Muscle layer of duodenum (tissue), 2 donors: ENCODE data around the gene SLC29A2.
"Not testable (repeated sequence)": the region's sequence is repeated elsewhere in the genome, so short reads cannot be mapped to it uniquely, and the experiment has no call there.

Source experiments
- H3K27ac ChIP-seq: one replicate; pipeline ENCODE4 v1.7.0; 2013; ENCODE audit warnings: mild to moderate bottlenecking, low read length
- H3K27me3 ChIP-seq: one replicate; pipeline ENCODE4 v1.7.0; 2013; ENCODE audit warnings: low read depth, mild to moderate bottlenecking, control low read depth, low read length
- H3K36me3 ChIP-seq, 2 donors: one replicate each; pipeline ENCODE4 v1.7.0; 2013; ENCODE audit warnings: low read length in 2 of 2, control low read depth in 1 of 2, mild to moderate bottlenecking in 1 of 2; ENCODE audit not compliant: insufficient read depth in 2 of 2, control insufficient read depth in 1 of 2
- H3K4me1 ChIP-seq, 2 donors: one replicate each; pipeline ENCODE4 v1.7.0; 2013; ENCODE audit warnings: low read length in 2 of 2, mild to moderate bottlenecking in 2 of 2, control low read depth in 1 of 2, moderate library complexity in 1 of 2; ENCODE audit not compliant: insufficient read depth in 2 of 2, control insufficient read depth in 1 of 2
- H3K4me3 ChIP-seq, 2 donors: one replicate each; pipeline ENCODE4 v1.7.0; 2013; ENCODE audit warnings: low read length in 2 of 2, low read depth in 1 of 2, mild to moderate bottlenecking in 1 of 2
- H3K9me3 ChIP-seq, 2 donors: one replicate each; pipeline ENCODE4 v1.7.0; 2013; ENCODE audit warnings: low read length in 2 of 2, control low read depth in 1 of 2, mild to moderate bottlenecking in 1 of 2; ENCODE audit not compliant: control insufficient read depth in 1 of 2
- donor health status: healthy.

SLC29A2 gene

GRCh38 chr11:66320289-66320688 lies 51.3 kb downstream of the SLC29A2 start:
- H3K36me3 ChIP-seq, H3K27me3 ChIP-seq, H3K27ac ChIP-seq, H3K4me3 ChIP-seq, H3K9me3 ChIP-seq: not testable (repeated sequence)
- peaks cover 13 to 42% of the 10 kb centered on the region in 2 donors for H3K4me1 ChIP-seq

- no peaks in the 10 kb centered on the region for H3K27me3 ChIP-seq
- H3K4me1 ChIP-seq, result peaks cover 10 to 59% of the 10 kb centered on the region in 2 donors
- H3K9me3 ChIP-seq, result no peaks in the 10 kb centered on the region
- H3K36me3 ChIP-seq, result no peaks in the 10 kb centered on the region
- no peak overlapping the region for H3K27ac ChIP-seq
- no peak overlapping the region for H3K4me3 ChIP-seq
Observed at GRCh38 chr11:66318600-66318970, 53.0 kb downstream of the SLC29A2 start.

- Histone ChIP-seq H3K27me3 (no peaks in the 10 kb centered on the region), H3K4me3 (peak overlapping the region; percentile 21 to 73), H3K4me1 (peaks cover 10 to 66% of the 10 kb centered on the region in 2 donors), H3K9me3 (no peaks in the 10 kb centered on the region), H3K36me3 (no peaks in the 10 kb centered on the region), H3K27ac (no peak overlapping the region)
Observed at GRCh38 chr11:66317723-66318599, 53.6 kb downstream of the SLC29A2 start.

- H3K36me3 ChIP-seq, result no peaks in the 10 kb centered on the region
- H3K27me3 ChIP-seq, result no peaks in the 10 kb centered on the region
- H3K4me3 ChIP-seq, result peak overlapping the region; percentile 21 to 73
- H3K9me3 ChIP-seq, result no peaks in the 10 kb centered on the region
- H3K4me1 ChIP-seq, result peaks cover 10 to 67% of the 10 kb centered on the region in 2 donors
- no peak overlapping the region for H3K27ac ChIP-seq
Observed at GRCh38 chr11:66317322-66317722, 54.2 kb downstream of the SLC29A2 start.

- Histone ChIP-seq H3K4me1 (peaks cover 10 to 65% of the 10 kb centered on the region in 2 donors), H3K27ac (no peak within 1 kb of the TSS), H3K4me3 (peak within 1 kb of the TSS; percentile 65 to 73), H3K9me3 (no peaks in the 10 kb centered on the region), H3K36me3 (no peaks in the 10 kb centered on the region), H3K27me3 (no peaks in the 10 kb centered on the region)
Observed at GRCh38 chr11:66316849-66317251, 54.7 kb downstream of the SLC29A2 start, which contains the start of gene CD248. Gene CD248 (minus strand): TSS chr11:66317044. CDS start chr11:66317027, 17 bp downstream.

DNA sequence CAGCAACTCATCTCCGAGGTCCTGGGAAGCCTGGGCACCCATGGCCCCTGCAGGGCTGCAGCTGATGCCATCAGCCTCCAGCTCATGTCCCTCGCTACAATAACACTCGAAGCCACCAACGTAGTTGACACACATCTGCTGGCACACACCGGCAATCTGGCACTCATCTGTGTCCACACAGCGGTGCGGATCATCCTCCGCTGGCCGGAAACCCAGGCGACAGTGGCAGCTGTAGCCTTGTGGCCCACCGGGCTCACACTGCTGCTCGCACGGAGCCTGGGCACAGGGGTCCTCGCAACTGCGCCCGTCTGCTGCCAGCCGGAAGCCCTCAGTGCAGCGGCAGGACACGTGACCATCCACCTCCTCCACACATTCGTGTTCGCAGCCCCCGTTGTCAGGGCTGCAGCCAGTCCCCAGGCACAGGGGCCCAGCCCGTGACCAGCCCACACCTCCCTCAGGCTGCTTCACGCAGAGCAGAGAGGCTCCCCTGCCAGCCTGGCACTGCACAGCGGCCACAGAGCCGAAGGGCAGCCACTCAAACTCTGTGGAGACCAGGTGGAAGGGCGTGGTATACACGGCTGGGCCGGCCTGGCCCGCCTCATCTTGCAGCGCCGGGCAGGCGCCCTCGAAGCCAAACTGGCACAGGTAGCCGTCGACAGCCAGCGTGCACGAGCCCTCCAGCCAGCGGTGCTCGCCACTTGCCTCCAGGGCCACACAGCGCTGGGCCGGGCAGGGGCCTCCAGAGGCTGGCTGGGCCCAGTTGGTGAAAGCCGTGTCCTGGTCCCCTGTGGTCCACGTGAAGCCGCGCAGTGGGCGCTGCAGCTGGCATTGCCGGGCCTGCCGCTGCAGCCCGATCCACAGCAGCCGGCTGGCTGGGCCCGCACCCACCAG lies 55.4 kb downstream of the SLC29A2 start:
- Histone ChIP-seq H3K36me3 (no peaks in the 10 kb centered on the region), H3K9me3 (no peaks in the 10 kb centered on the region), H3K4me1 (peaks cover 10 to 69% of the 10 kb centered on the region in 2 donors), H3K27ac (no peak overlapping the region), H3K27me3 (no peaks in the 10 kb centered on the region), H3K4me3 (peak overlapping the region; percentile 65 to 73)

GRCh38 chr11:66315498-66315885 lies 56.1 kb downstream of the SLC29A2 start:
- no peaks in the 10 kb centered on the region for H3K36me3 ChIP-seq
- no peaks in the 10 kb centered on the region for H3K27me3 ChIP-seq
- peak overlapping the region; percentile 65 to 73 for H3K4me3 ChIP-seq
- no peaks in the 10 kb centered on the region for H3K9me3 ChIP-seq
- peaks cover 10 to 69% of the 10 kb centered on the region in 2 donors for H3K4me1 ChIP-seq
- H3K27ac ChIP-seq, result no peak overlapping the region

- H3K27ac ChIP-seq, result no peak overlapping the region
- peaks cover 10 to 69% of the 10 kb centered on the region in 2 donors for H3K4me1 ChIP-seq
- H3K27me3 ChIP-seq, result no peaks in the 10 kb centered on the region
- H3K36me3 ChIP-seq, result no peaks in the 10 kb centered on the region
- no peaks in the 10 kb centered on the region for H3K9me3 ChIP-seq
- peak overlapping the region; percentile 65 to 73 for H3K4me3 ChIP-seq
Observed at GRCh38 chr11:66314561-66315497, 56.7 kb downstream of the SLC29A2 start.

GRCh38 chr11:66314186-66314501 lies 57.4 kb downstream of the SLC29A2 start:
- no peaks in the 10 kb centered on the region for H3K27me3 ChIP-seq
- H3K27ac ChIP-seq, result peak overlapping the region; percentile 19
- peaks cover 10 to 68% of the 10 kb centered on the region in 2 donors for H3K4me1 ChIP-seq
- peak overlapping the region; percentile 65 to 73 for H3K4me3 ChIP-seq
- H3K9me3 ChIP-seq, result no peaks in the 10 kb centered on the region
- H3K36me3 ChIP-seq, result no peaks in the 10 kb centered on the region

DNA sequence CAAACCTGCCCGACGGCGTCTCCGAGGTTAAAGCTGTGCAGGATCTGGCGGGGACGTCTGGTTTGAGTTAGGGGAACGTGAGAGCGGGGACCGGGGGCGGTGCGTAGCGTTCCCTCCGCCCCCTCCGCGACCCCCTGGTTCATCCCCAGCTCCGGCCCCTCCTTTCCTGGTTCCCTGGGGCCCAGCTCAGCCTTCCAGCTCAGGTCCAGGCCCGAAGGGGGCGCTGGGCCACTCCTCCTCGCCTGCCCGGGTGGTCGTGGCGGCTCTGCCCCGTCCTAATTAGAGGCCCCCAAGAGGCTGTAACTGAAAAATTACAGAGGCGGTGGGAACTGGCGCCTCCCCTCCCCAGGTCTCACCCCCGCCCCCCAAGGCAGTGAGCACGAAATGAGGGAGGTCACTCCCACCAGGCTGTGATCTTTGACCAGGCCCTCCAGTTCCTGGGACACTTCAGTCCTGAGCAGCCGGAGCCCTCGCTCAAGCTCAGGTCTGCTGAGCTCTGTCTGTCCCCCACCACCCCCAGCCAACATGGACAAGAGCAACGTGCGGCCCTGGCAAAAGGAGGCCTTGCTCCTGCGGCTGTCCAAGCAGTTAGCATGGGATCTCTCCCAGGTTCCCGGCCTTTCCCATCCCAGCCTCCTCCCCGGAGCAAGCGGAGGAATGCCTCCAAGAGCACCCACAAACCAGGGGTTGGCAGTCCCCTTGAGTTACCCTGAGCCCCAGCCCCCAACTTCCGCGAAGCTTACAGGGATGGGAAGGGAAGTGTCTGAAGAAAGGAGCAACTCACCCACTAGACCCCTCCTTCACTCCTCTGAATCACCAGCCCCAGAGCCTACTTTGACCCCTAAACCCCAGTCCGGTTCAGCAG lies 58.0 kb downstream of the SLC29A2 start:
- Histone ChIP-seq H3K27me3 (no peaks in the 10 kb centered on the region), H3K9me3 (no peaks in the 10 kb centered on the region), H3K27ac (peak overlapping the region; percentile 19), H3K4me1 (peaks cover 10 to 62% of the 10 kb centered on the region in 2 donors), H3K36me3 (no peaks in the 10 kb centered on the region), H3K4me3 (peak overlapping the region; percentile 65 to 73)
